Panc1 (cell line): ENCODE measurements around the gene TPST2. TPM values are rescaled to one million over a fixed set of nuclear protein-coding genes. Genes with fewer than 3 reads are reported as not detected.

ENCODE experiments used
- ATAC-seq: fragments of 200-7000 bp; cut with Tn5 transposase; 2 replicates; pipeline ENCODE4 v1.9.1; 2020; ENCODE audit warnings: mild to moderate bottlenecking, moderate library complexity
- BruUV-seq: library from RNA; stranded (reverse); fragments of 400-500 nt; replicated peaks from 2 replicates; lab custom pipeline; 2021; lab: Mats Ljungman, UMichigan
- CTCF ChIA-PET: fragments of 300-600 bp; sonication (Branson Sonifier 250); formaldehyde crosslinking; loops from one replicate; lab custom pipeline; 2022; ENCODE audit warnings: antibody characterized with exemption; lab: Charles Lee
- POLR2A ChIA-PET: fragments of 300-600 bp; sonication (Branson Sonifier 250); formaldehyde crosslinking; loops from one replicate; lab custom pipeline; 2022; ENCODE audit warnings: antibody characterized with exemption; lab: Charles Lee
- DNase-seq: peaks from one replicate; pipeline ENCODE4 v3.0.0-alpha.2; 2010; ENCODE audit warnings: low read depth, low spot score
- H3K27ac ChIP-seq: 2 replicates; pipeline ENCODE4 v1.5.1; 2011; ENCODE audit warnings: mild to moderate bottlenecking, low read length, inconsistent platforms
- H3K27me3 ChIP-seq: fragments of 200-500 bp; sonication (Bioruptor generic); 2 replicates; pipeline ENCODE4 v1.6.0; 2014; ENCODE audit warnings: low read length, inconsistent platforms; ENCODE audit not compliant: control insufficient read depth, insufficient read depth
- H3K36me3 ChIP-seq: fragments of 200-500 bp; sonication (Bioruptor generic); 2 replicates; pipeline ENCODE4 v1.5.1; 2014; ENCODE audit warnings: inconsistent platforms, mild to moderate bottlenecking, low read length, moderate library complexity; ENCODE audit not compliant: control insufficient read depth, insufficient read depth
- H3K4me1 ChIP-seq: 2 replicates; pipeline ENCODE4 v1.5.1; 2011; ENCODE audit warnings: inconsistent platforms, mild to moderate bottlenecking, low read length, moderate library complexity; ENCODE audit not compliant: control insufficient read depth, insufficient read depth
- H3K4me3 ChIP-seq, 2 experiments: 2 replicates each; pipeline ENCODE4 v1.5.1; 2011 to 2012; ENCODE audit warnings: low read depth in 2 of 2, low read length in 2 of 2, mild to moderate bottlenecking in 2 of 2, inconsistent platforms in 1 of 2, moderate library complexity in 1 of 2
- H3K9me3 ChIP-seq: fragments of 200-500 bp; sonication (Bioruptor generic); 2 replicates; pipeline ENCODE4 v1.5.1; 2014; ENCODE audit warnings: low read depth, mild to moderate bottlenecking, inconsistent platforms, low read length, moderate library complexity; ENCODE audit not compliant: control insufficient read depth, insufficient read depth
- POLR2AphosphoS5 ChIP-seq: IDR thresholded peaks from 2 replicates; pipeline ENCODE4 v1.6.1; 2012; ENCODE audit warnings: mild to moderate bottlenecking, low read depth, low read length, moderate library complexity
- SIN3A ChIP-seq: IDR thresholded peaks from 2 replicates; pipeline ENCODE4 v1.6.1; 2012; ENCODE audit warnings: low read depth, mild to moderate bottlenecking, low read length, moderate library complexity, borderline replicate concordance; ENCODE audit not compliant: insufficient read depth
- TCF7L2 ChIP-seq: IDR thresholded peaks from 2 replicates; pipeline ENCODE4 v1.6.1; 2011; ENCODE audit warnings: mild to moderate bottlenecking, low read depth, low read length, inconsistent platforms
- in situ Hi-C: cut with HindIII; loops from 2 replicates; pipeline ENCODE4 v1.10.0; 2016; ENCODE audit warnings: low sequenced_read_pairs, low pct_unique_long_range_greater_than_20kb
- intact Hi-C: fragments of 100-400 bp; cut with micrococcal nuclease; formaldehyde crosslinking; loops from one replicate; pipeline ENCODE4 v1.10.0; 2022; ENCODE audit not compliant: unreplicated experiment
- total RNA-seq: library from RNA; stranded (reverse); gene quantifications from one replicate; pipeline ENCODE4 v1.2.1, GENCODE V29; 2021; ENCODE audit not compliant: unreplicated experiment
- TF ChIP-seq, protein P1 (sequence below), 2 experiments: IDR thresholded peaks; 2 replicates each; pipeline ENCODE4 v1.6.1; 2011 to 2012; ENCODE audit warnings: low read depth in 2 of 2, control low read depth in 1 of 2, low read length in 1 of 2, mild to moderate bottlenecking in 1 of 2, moderate library complexity in 1 of 2; ENCODE audit not compliant: insufficient read depth in 1 of 2
- TF ChIP-seq, protein P2 (sequence below): fragments of 450-650 bp; IDR thresholded peaks from 2 replicates; pipeline ENCODE4 v1.5.1; 2017; ENCODE audit warnings: mild to moderate bottlenecking

TPST2 gene
- total RNA-seq, 1 experiment from 2014 or later = 7.1 TPM

DNA sequence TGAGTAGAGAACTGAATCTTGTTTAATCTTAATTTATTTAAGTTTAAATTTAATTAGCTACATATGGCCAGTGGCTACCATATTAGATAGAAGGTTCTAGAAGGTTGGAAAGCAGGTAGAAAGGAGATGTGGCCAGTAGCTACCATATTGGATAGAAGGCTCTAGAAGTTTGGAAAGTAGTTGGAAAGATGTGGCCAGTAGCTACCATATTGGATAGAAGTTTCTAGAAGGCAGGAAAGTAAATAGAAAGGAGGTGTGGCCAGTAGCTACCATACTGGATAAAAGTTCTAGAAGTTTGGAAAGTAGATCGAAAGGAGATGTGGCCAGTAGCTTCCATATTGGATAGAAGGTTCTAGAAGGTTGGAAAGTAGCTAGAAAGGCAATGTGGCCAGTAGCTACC lies 34.1 kb upstream of the TPST2 start:
- intact Hi-C loops = no loop called here
- POLR2A ChIA-PET = no interaction called here
- CTCF ChIA-PET = no interaction called here

DNA sequence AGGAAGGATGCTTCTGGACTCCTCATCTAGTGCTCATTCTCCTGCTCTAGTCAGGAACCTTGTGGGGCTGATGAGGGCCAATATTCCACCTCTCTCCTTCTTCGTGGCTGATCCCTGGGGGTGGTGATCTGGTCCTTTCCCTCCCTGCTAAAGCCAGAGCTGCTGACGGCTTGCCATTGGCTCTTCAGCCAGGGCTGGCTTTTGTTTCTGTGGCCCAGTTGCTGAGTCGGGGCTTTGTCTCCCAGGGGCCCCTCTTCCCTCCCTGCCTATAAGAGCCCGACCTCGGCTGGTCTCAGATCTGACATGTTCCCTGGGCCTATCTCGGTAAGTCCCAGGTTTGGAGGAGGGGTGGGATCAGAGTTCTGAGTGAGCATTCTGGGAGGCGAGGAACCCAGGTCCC lies 31.7 kb upstream of the TPST2 start, which contains the start of gene CRYBA4:
CRYBA4 (plus strand) TSS at position 301 of the 400 bp plus-strand sequence. CDS start 634 bp downstream, outside the sequence.
- Histone ChIP-seq H3K9me3 (no peaks in the 10 kb centered on the region), H3K4me1 (no peaks in the 10 kb centered on the region), H3K27ac (no peak within 1 kb of the TSS), H3K4me3 (no peak within 1 kb of the TSS), H3K36me3 (no peaks in the 10 kb centered on the region), H3K27me3 (no peaks in the 10 kb centered on the region; the same call in 1 of the 2 replicates)
- no peak for ATAC-seq
- in situ Hi-C loops = no loop called here
- DNase-seq = no peak
- ChIA-PET POLR2A (no interaction called here), CTCF (no interaction called here)
- BruUV-seq = no TSS peak
- no peak for TF ChIP-seq SIN3A
- TF ChIP-seq, protein P1, sequence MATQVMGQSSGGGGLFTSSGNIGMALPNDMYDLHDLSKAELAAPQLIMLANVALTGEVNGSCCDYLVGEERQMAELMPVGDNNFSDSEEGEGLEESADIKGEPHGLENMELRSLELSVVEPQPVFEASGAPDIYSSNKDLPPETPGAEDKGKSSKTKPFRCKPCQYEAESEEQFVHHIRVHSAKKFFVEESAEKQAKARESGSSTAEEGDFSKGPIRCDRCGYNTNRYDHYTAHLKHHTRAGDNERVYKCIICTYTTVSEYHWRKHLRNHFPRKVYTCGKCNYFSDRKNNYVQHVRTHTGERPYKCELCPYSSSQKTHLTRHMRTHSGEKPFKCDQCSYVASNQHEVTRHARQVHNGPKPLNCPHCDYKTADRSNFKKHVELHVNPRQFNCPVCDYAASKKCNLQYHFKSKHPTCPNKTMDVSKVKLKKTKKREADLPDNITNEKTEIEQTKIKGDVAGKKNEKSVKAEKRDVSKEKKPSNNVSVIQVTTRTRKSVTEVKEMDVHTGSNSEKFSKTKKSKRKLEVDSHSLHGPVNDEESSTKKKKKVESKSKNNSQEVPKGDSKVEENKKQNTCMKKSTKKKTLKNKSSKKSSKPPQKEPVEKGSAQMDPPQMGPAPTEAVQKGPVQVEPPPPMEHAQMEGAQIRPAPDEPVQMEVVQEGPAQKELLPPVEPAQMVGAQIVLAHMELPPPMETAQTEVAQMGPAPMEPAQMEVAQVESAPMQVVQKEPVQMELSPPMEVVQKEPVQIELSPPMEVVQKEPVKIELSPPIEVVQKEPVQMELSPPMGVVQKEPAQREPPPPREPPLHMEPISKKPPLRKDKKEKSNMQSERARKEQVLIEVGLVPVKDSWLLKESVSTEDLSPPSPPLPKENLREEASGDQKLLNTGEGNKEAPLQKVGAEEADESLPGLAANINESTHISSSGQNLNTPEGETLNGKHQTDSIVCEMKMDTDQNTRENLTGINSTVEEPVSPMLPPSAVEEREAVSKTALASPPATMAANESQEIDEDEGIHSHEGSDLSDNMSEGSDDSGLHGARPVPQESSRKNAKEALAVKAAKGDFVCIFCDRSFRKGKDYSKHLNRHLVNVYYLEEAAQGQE (IDR thresholded peaks at IDR 0.05; ENCODE audit: insufficient read depth in 1 of 2, low read depth in 2 of 2, low read length in 1 of 2) = no peak
- TF ChIP-seq POLR2AphosphoS5 = no peak
- TF ChIP-seq, protein P2, sequence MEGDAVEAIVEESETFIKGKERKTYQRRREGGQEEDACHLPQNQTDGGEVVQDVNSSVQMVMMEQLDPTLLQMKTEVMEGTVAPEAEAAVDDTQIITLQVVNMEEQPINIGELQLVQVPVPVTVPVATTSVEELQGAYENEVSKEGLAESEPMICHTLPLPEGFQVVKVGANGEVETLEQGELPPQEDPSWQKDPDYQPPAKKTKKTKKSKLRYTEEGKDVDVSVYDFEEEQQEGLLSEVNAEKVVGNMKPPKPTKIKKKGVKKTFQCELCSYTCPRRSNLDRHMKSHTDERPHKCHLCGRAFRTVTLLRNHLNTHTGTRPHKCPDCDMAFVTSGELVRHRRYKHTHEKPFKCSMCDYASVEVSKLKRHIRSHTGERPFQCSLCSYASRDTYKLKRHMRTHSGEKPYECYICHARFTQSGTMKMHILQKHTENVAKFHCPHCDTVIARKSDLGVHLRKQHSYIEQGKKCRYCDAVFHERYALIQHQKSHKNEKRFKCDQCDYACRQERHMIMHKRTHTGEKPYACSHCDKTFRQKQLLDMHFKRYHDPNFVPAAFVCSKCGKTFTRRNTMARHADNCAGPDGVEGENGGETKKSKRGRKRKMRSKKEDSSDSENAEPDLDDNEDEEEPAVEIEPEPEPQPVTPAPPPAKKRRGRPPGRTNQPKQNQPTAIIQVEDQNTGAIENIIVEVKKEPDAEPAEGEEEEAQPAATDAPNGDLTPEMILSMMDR = no peak
- no peak for TF ChIP-seq TCF7L2
- intact Hi-C loops = no loop called here

More for the DNA sequence above, 34.1 kb upstream of the TPST2 start:
- no peaks in the 10 kb centered on the region for H3K9me3 ChIP-seq
- no peaks in the 10 kb centered on the region for H3K4me1 ChIP-seq
- DNase-seq (no peak), ATAC-seq (no peak)
- no peak overlapping the region for H3K4me3 ChIP-seq
- in situ Hi-C loops = no loop called here
- BruUV-seq = no TSS peak
- no peaks in the 10 kb centered on the region; the same call in 1 of the 2 replicates for H3K27me3 ChIP-seq
- no peaks in the 10 kb centered on the region for H3K36me3 ChIP-seq
- no peak overlapping the region for H3K27ac ChIP-seq
- TF ChIP-seq, protein P2 = no peak
- TF ChIP-seq SIN3A (no peak), POLR2AphosphoS5 (no peak), TCF7L2 (no peak)
- TF ChIP-seq, protein P1 (IDR thresholded peaks at IDR 0.05; ENCODE audit: insufficient read depth in 1 of 2, low read depth in 2 of 2, low read length in 1 of 2) = no peak
